NCI-H2196 treated with DMSO at 0.1 percent for 48 hours (cell line): ENCODE measurements around the gene SH3GL1.
"Not testable (repeated sequence)": the region's sequence is repeated elsewhere in the genome, so short reads cannot be mapped to it uniquely, and the experiment has no call there.

ENCODE experiments used
- DNase-seq: peaks from one replicate; lab custom pipeline; 2025; ENCODE audit not compliant: unreplicated experiment; lab: John Stamatoyannopoulos, UW

The SH3GL1 gene

GRCh38 chr19:4345342-4346019 lies 54.9 kb downstream of the SH3GL1 start:
- no peak for DNase-seq

GRCh38 chr19:4343370-4344307 lies 56.7 kb downstream of the SH3GL1 start, which contains the start of gene MPND:
TSS of gene MPND (plus strand) at chr19:4343562. CDS start at chr19:4343594, 32 bp downstream.
- DNase-seq = peak; percentile 67

DNA sequence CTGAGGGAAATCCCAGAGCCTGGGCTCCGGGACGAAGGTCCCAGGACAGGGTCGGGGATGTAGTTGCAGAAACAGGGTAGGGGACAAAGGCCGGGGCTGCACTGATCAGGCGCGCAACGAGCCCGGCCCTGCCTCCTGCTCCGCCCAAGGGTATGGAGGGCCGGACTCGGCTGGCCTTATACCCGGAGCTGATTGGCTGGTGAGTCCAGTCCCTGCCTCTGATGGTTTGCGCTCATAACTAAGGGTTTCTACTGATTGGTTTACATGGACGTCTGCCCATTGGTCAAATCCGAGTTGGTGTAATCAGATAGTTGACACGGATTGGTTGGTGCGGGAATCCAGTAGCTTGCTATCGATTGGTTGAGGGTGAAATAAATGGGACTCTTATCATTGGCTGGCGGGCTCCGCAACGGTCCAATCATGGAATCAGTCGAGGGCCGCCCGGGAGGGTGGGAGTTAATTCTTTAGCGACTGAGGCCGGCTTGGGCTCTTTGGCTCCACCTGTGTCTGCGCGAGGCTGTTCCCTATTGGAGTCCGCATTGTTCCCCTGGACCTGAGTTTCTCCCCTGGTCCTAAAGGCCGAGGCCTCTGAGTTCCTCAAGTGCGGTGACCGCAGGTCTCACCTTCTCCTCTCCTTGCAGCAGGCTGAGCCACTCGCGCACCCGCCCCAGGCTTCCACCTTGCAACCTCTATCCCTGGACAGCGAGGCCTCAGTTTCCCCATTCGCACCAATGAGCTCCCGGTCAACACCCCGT lies 57.6 kb downstream of the SH3GL1 start:
- DNase-seq = peak; percentile 100

GRCh38 chr19:4342314-4342614 lies 58.1 kb downstream of the SH3GL1 start:
- DNase-seq = no peak

GRCh38 chr19:4338441-4339355 lies 61.6 kb downstream of the SH3GL1 start, which contains the start of gene STAP2:
TSS of gene STAP2 (minus strand) at chr19:4338827. CDS start at chr19:4338753, 74 bp downstream.
- peak; percentile 12 for DNase-seq

DNA sequence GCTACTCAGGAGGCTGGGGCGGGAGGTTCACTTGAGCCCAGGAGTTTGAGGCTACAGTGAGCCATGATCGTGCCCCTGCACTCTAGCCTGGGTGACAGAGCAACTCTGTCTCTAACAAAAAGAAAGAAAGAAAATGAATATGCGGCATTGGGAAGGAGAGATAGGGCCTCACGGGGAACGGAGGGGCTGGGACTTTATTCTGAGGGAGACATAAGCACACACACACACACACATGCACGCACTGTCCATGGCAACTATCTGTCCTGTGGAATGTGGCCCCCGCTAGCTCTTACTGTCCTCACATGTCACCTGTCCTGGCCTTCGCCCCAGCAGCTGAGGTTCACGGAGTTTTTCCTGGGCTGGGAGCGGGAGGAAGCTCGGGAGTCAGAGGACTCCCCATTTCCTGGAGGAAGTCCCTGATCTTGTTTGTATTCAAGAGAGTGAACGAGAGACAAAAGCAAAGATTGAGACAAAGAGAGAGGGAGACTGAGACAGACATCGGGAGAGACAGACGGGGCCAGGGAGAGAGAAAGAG lies 62.4 kb downstream of the SH3GL1 start:
- DNase-seq = no peak

- DNase-seq = no peak
These were observed 65.3 kb downstream of the SH3GL1 start for GRCh38 chr19:4334929-4335570.

DNA sequence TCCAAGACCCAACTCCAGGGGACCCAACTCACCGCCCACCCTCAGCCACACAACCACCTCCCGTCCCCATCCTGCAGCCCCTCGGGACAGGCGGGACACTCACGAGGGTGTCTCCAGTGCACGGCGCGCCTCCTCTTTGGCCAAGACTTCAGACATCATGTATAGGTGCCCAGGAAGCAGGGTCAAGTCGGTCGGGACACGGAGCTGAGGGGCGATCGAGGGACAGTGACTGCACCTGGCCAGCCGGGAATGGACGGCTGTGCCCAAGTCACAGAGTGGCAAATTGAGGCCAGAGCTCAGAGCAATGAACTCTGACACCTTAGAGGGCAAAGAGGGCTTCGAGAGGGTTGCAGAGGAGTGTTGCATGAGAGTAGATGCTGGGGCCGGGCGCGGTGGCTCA lies 70.5 kb downstream of the SH3GL1 start:
- no peak for DNase-seq

DNA sequence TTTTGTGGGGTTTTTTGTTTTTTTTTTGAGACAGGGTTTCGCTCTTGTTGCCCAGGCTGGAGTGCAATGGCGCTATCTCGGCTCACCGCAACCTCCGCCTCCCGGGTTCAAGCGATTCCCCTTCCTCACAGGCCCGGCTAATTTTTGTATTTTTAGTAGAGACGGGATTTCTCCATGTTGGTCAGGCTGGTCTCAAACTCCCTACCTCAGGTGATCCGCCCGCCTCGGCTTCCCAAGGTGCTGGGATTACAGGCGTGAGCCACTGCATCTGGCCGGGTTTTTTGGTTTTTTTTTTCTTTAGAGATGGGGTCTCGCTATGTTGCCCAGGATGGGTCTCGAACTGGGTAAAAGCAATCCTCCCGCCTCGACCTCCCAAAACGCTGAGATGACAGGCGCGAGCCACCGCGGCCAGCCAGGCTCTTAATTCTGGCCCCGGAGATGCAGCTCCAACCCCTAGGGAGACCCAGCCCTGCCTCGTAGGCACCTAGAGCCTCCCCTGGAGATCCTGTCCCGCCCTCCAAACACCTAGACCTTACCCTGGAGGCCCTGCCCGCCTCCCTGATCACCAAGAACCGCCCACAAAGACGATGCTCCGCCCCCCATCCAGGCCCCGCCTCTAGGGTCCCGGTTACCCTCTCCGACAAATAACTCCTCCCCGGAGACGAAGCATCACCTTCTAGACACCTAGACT lies 71.2 kb downstream of the SH3GL1 start:
- DNase-seq = not testable (repeated sequence)

GRCh38 chr19:4328243-4328990 lies 71.9 kb downstream of the SH3GL1 start:
- DNase-seq = no peak

GRCh38 chr19:4327877-4328242 lies 72.5 kb downstream of the SH3GL1 start:
- DNase-seq = no peak

- DNase-seq = no peak
These were observed 73.0 kb downstream of the SH3GL1 start for GRCh38 chr19:4327252-4327876.

GRCh38 chr19:4326837-4327251 lies 73.5 kb downstream of the SH3GL1 start:
- DNase-seq = no peak

DNA sequence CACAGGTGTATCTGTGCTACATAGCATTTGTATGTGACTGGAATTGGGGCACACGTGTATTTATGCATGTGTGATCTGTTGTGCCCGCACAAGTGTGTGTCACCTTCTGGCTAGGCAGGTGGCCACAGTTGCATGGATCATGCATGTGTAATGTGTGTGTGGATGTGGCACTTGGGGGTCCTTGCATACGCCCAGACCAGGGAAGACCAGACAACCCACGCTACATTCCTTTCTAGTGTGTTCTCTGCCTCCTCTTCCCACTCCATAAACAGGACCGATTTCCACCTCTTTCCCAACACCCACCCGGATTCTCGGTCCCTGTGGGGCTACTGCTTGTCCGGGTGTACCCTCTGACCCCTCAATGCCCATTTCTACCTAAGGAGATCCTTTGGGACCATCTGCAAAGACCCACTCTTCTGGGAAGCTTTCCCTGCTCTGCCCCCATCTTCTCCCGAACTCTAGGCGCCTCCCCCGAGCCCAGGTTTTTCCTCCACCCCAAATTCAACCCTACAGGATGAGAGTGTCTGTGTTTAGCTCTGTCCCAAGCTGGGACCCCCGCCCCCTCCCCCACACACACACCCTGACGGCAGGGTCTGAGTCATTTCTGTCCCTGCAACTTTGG lies 74.0 kb downstream of the SH3GL1 start:
- no peak for DNase-seq

DNA sequence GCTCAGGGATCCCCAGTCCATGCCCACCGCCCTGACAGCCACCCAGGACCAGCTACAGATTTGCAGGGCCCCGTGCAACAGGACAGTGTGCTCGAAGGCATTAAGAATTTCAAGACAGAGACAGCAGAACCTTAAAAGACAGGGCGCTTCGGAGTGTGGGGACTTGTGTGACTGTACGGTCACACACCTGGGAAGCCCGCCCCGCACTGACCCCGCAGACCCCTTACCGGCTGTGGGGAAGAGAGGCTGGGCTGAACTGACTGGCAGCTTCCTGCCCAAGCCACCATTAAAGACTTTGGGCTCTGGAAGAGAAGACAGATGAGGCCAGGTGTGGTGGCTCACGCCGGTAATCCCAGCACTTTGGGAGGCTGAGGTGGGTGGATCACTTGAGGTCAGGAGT lies 76.1 kb downstream of the SH3GL1 start:
- DNase-seq = no peak

GRCh38 chr19:4323692-4324091 lies 76.7 kb downstream of the SH3GL1 start:
- no peak for DNase-seq

GRCh38 chr19:4322942-4323665 lies 77.2 kb downstream of the SH3GL1 start:
- DNase-seq = no peak
